ENCODE results near the gene NOS1AP.

DNA sequence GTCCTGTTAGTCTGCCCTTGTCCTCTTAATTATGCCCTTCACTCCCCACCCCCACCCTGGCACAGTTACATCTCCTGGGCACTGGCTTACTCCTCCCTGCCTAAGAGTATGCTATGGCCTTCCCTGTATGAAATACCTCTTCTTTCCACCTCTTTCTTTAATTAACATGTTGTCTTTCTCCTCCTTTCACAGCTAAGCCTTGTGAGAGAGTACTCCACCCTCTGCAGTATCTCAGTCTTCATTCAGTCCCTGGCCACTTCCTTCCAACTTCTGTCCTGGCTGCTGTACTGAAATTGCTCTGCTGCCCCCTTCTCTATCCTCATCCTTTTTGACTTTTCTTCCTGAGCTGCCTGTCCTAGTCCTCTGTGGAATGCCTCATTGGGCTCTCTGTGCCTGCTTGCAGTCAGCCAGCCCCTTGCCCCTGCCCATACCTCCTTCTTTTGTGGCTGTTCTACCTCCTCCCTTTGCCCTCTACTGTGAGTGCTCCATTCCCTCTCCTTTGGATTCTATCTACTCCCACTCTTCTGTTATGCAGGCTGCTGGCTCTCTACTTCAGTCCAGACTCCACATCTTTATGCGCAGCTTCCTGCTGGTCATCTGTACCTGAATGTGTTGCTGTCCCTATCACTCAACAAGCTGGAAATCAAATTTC, 8.3 kb downstream of the NOS1AP start:
- TF ChIP-seq, protein P1, sequence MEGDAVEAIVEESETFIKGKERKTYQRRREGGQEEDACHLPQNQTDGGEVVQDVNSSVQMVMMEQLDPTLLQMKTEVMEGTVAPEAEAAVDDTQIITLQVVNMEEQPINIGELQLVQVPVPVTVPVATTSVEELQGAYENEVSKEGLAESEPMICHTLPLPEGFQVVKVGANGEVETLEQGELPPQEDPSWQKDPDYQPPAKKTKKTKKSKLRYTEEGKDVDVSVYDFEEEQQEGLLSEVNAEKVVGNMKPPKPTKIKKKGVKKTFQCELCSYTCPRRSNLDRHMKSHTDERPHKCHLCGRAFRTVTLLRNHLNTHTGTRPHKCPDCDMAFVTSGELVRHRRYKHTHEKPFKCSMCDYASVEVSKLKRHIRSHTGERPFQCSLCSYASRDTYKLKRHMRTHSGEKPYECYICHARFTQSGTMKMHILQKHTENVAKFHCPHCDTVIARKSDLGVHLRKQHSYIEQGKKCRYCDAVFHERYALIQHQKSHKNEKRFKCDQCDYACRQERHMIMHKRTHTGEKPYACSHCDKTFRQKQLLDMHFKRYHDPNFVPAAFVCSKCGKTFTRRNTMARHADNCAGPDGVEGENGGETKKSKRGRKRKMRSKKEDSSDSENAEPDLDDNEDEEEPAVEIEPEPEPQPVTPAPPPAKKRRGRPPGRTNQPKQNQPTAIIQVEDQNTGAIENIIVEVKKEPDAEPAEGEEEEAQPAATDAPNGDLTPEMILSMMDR (conservative IDR thresholded peaks at IDR 0.05 in 1 of 2, IDR thresholded peaks at IDR 0.05 in 1 of 2; ENCODE audit: extremely low read depth in 1 of 2, insufficient read depth in 1 of 2, low read depth in 1 of 2, low read length in 2 of 2) = no peak
- TF ChIP-seq EZH2 (IDR thresholded peaks at IDR 0.05; ENCODE audit: borderline replicate concordance, low read length) = no peak
